Stimulated activated naive B cell treated with anti-CD40 and anti-IgM and Interleukin-4, amounts not matched to agents 10 μg/mL and 1 μg/mL and 100 μg/mL, for 72 hours (primary cell): ENCODE results near the gene ARL13B.
"Not testable (repeated sequence)": the region's sequence is repeated elsewhere in the genome, so short reads cannot be mapped to it uniquely, and the experiment has no call there.

Source experiments
- ATAC-seq, 2 donors: fragments of 150-1000 bp; cut with Tn5 transposase; replicated peaks; 2 replicates each; pipeline ENCODE4 v1.10.0; 2021; ENCODE audit warnings: moderate library complexity in 1 of 2
- DNase-seq: peaks from one replicate; pipeline ENCODE4 v3.0.0; 2021
- H3K27ac Mint-ChIP-seq: one replicate; pipeline ENCODE4 v1.8.0; 2022; ENCODE audit warnings: mild to moderate bottlenecking, mixed read lengths
- H3K27me3 Mint-ChIP-seq, 2 donors: one replicate each; pipeline ENCODE4 v1.8.0; 2022; ENCODE audit warnings: mixed read lengths in 2 of 2
- H3K36me3 Mint-ChIP-seq, 2 donors: one replicate each; pipeline ENCODE4 v1.8.0; 2022; ENCODE audit warnings: mixed read lengths in 2 of 2, mild to moderate bottlenecking in 1 of 2
- H3K4me1 Mint-ChIP-seq, 2 donors: one replicate each; pipeline ENCODE4 v1.8.0; 2022; ENCODE audit warnings: mixed read lengths in 2 of 2, mild to moderate bottlenecking in 1 of 2
- H3K4me3 Mint-ChIP-seq, 2 donors: one replicate each; pipeline ENCODE4 v1.8.0; 2022; ENCODE audit warnings: mild to moderate bottlenecking in 2 of 2, mixed read lengths in 2 of 2, moderate library complexity in 1 of 2
- H3K9me3 Mint-ChIP-seq, 2 donors: one replicate each; pipeline ENCODE4 v1.8.0; 2022; ENCODE audit warnings: mixed read lengths in 2 of 2, mild to moderate bottlenecking in 1 of 2

The ARL13B gene

DNA sequence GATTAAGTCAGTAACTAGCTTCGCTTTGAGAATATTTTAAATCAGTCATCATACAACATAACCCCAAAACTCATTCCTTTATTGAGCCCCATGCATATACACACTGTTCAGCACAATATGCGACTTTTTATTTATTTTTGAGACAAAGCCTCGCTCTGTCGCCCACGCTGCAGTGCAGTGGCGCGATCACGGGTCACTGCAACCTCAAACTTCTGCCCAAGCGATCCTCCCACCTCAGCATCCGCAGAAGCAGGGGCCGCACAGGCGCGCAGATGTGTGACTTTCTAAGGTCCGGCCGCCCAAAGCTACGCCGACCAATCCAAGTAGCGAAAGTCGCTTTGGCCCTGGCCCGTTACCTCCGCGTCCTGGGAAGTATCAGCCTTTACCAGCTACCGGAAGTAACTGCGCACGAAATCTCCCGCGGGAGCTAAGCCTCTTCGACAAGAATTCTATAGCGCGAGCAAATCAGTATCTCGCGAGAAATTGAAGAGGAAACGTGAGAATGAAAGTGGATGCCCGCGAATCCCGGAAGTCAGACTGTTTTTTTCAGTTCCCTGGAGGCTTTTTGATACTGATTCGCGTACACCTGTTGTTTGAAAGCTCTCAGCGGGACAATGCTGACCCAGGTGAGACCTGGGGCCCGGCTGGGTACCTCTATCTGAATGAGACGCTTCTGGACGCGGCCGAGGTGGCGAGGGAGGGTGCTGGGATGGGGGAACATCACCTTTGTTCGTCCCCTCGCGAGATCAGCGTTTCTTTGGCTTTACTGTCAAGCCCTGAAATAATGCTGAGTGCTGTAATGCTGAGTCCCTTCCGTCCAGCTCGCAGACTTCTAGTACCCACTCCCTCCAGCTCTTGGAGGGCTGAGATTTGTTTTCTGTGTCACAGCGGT lies 82.8 kb downstream of the ARL13B start, which contains the start of the genes DHFR2 and NSUN3:
TSS of gene DHFR2 (minus strand) at position 404 of the 892 bp plus-strand sequence. CDS start 1,405 bp downstream, outside the sequence.
TSS of gene NSUN3 (plus strand) at position 549 of the 892 bp plus-strand sequence. CDS start at position 615, 66 bp downstream.
- Mint-ChIP-seq H3K36me3 (peaks cover 24 to 34% of the 10 kb centered on the region in 2 donors), H3K27ac (peak within 1 kb of the TSS; percentile 100)

DNA sequence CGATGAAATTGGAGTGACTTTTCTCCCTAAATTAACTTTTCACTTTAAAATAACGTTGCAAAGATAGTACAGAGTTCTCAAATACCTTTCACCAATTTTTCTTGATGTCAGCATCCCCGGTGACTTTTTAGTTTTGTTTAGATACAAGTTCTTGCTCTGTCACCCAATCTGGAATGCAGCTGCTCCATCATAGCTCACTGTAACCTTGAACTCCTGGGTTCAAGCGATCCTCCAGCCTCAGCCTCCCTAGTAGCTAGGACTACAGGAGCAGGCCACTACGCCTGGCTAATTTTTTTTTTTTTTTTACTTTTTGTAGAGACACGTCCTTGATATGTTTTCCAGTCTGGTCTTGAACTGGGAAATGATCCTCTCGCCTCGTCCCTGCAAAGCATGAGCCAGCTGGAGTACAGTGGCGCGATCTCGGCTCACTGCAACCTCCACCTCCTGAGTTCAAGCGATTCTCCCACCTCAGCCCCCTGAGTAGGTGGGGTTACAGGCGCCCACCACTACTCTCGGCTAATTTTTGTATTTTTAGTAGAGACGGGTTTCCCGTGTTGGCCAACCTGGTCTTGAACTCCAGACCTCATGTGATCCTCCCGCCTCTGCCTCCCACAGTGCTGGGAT lies 83.7 kb downstream of the ARL13B start:
- Mint-ChIP-seq H3K4me1 (peaks cover 19 to 48% of the 10 kb centered on the region in 2 donors), H3K36me3 (peaks cover 26 to 34% of the 10 kb centered on the region in 2 donors), H3K27ac (peak overlapping the region; percentile 100), H3K9me3 (peaks cover 0 to 4% of the 10 kb centered on the region in 2 donors), H3K27me3 (no peaks in the 10 kb centered on the region), H3K4me3 (peak overlapping the region; percentile 98)
- ATAC-seq, result no peak
- DNase-seq, result no peak

More for the DNA sequence above, 82.8 kb downstream of the ARL13B start, which contains the start of the genes DHFR2 and NSUN3:
- ATAC-seq (peak; percentile 91 to 92), DNase-seq (peak; percentile 93)
- Mint-ChIP-seq H3K27me3 (no peaks in the 10 kb centered on the region), H3K4me3 (peak within 1 kb of the TSS; percentile 98), H3K9me3 (peaks cover 0 to 4% of the 10 kb centered on the region in 2 donors), H3K4me1 (peaks cover 20 to 46% of the 10 kb centered on the region in 2 donors)

DNA sequence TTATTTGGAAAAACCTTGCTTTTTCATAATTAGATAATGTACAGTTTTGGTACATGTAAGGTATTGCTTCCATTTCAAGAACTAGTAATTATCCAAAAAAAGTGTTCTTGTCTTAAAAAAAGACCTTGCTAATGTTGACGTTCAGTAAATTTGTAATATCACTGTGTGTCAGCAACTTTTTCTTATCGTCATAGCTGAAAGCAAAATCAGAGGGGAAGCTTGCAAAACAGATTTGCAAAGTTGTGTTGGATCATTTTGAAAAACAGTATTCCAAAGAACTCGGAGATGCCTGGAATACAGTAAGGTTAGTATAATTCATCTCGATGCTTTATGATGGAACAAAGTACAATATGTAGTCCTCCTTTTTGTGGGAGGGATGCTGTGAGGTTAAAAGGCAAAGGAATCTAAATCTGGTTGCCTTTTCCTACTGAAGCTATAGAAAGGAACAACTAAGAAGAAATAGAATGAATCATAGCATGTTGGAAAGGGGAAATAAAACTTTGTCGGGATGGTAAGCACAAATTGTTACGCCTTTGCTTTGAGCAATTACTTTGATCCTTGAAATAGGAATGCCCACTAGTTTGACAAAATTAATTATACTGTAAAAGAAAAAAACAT lies 84.4 kb downstream of the ARL13B start:
- ATAC-seq, result no peak
- Mint-ChIP-seq H3K9me3 (peaks cover 0 to 4% of the 10 kb centered on the region in 2 donors), H3K4me3 (peak overlapping the region; percentile 98), H3K36me3 (peaks cover 24 to 31% of the 10 kb centered on the region in 2 donors), H3K27me3 (no peaks in the 10 kb centered on the region), H3K27ac (peak overlapping the region; percentile 100), H3K4me1 (peaks cover 22 to 53% of the 10 kb centered on the region in 2 donors)
- DNase-seq, result no peak

DNA sequence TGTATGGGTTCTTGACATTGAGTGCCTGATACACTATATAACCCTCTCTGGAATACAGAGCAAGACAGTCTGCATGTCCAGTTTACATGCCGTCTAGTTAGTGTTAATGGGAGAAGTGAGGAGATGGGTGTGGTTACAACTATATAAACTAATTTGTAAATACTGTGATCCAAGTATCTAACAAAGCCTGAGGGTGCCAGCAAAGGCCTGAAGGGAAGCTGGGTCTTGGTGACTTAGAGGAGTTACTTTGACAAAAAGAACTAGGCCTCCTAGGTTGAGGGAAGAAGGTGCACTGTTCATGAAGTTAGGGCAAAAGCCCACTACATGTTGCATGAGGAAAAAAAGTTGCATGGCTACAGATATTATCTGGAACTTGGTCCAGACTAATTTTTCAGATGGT lies 85.2 kb downstream of the ARL13B start:
- H3K27me3 Mint-ChIP-seq, result no peaks in the 10 kb centered on the region
- H3K9me3 Mint-ChIP-seq, result peaks cover 0 to 4% of the 10 kb centered on the region in 2 donors
- ATAC-seq, result no peak
- H3K4me3 Mint-ChIP-seq, result no peak overlapping the region
- H3K27ac Mint-ChIP-seq, result no peak overlapping the region
- DNase-seq, result no peak
- peaks cover 24 to 54% of the 10 kb centered on the region in 2 donors for H3K4me1 Mint-ChIP-seq
- H3K36me3 Mint-ChIP-seq, result peaks cover 23 to 29% of the 10 kb centered on the region in 2 donors

DNA sequence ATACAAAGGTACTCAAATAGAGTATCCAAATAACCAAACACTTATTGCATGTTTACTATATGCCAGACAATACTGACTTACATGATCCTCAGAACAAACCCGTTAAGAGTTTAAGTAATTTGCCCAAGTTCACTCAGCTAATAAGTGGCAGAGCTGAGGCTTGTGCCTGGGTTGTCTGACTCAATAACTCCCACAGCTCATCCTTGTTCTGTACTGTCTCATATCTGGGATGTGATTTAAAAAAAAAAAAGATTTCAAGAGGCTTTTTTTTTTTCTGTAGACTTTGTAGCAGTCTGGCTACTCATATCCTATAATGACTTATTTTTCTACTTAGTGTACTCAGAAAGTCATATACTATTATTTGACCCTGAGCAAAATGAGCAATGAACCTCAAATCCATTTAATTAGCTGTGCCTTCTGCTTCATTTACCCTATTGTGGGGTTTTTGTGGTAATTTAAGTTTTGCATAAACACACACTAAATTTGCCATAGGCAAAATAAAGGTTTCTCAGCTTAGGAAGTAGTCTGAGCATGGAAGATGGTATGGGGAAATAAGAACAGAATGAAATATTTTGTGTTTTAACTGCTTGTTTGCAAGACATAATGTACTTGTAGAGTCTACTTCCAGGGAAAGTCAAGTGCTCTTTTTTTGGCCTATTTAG lies 86.0 kb downstream of the ARL13B start:
- no peak for DNase-seq
- Mint-ChIP-seq H3K4me3 (no peak overlapping the region), H3K36me3 (peaks cover 23 to 29% of the 10 kb centered on the region in 2 donors), H3K9me3 (peaks cover 0 to 4% of the 10 kb centered on the region in 2 donors), H3K27ac (no peak overlapping the region), H3K27me3 (no peaks in the 10 kb centered on the region), H3K4me1 (peaks cover 27 to 59% of the 10 kb centered on the region in 2 donors)
- no peak for ATAC-seq

DNA sequence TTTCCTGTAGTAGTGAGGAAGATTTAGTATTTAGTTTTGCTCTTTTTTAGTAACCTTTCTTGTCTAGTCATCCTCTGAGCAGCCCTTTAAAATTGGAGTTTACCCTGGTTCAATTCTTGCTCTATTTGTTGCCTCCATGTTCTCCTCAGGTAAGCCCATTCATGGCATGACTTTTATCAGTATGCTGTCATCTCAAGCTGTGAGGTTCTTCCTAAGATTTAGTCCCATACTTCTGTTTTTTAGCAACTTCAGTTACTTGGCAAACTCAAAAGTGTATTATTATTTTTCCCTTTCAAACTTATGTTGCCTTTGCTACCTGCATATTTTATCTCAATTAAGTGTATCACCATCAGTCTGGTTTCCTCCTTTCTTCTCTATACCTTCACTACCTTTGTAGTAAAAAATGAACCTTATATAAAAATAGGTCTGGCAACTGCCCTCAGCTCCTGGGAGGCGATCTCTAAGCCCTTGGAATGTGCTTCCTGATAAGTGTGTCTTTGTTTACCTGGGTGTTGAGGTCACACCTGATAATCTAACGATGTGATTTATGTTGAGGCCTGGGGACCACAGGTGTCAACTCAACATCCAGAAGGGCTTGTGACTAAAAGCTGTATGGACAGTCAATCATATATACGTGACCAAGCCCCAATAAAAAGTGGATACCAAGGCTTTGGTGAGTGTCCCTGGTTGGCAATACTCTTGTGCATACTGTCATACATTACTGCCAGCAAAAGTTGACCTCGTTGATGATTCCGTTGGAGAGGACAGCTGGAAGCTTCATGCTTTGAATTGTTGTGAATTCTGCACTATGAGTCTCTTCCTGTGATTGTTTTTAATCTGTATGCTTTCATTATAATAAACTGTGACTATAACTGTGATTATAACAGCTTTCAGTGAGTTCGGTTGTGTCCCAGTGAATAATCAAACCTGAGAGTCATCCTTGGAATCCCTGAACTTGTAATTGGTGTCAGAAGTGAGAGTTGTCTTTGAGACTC lies 86.8 kb downstream of the ARL13B start:
- no peak for DNase-seq
- Mint-ChIP-seq H3K9me3 (peaks cover 0 to 4% of the 10 kb centered on the region in 2 donors), H3K27ac (no peak overlapping the region), H3K36me3 (peaks cover 24 to 31% of the 10 kb centered on the region in 2 donors), H3K4me3 (no peak overlapping the region), H3K4me1 (peaks cover 27 to 63% of the 10 kb centered on the region in 2 donors), H3K27me3 (no peaks in the 10 kb centered on the region)
- ATAC-seq, result no peak

DNA sequence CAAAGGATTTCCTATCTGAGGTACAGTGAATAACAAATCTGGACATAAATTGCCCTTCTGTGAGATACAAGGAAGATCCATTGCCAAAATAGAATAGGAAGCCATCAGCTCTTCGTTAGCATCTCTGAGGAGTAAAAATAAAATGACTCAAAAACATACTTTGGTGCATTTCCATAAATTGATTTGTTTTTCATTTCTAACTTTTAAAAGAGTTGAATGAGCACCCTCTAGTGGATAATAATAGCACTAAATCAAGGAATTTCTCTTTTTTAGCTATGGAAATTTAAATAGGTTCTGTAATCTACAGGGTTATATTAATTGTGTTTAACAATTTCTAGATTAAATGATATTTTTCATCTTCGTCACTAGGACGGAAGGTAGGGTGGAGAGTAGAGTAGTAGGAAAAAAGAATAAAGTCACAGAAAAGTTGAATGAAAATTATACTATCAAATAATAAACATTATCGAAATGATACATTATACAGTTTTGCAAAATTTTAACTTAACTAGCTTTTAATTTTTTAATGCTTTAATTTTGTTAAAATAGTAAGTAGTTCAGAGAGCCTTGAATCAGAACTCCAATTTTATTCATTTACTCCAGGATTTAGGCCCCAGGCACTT lies 89.3 kb downstream of the ARL13B start:
- no peak overlapping the region for H3K4me3 Mint-ChIP-seq
- peaks cover 28 to 60% of the 10 kb centered on the region in 2 donors for H3K4me1 Mint-ChIP-seq
- ATAC-seq (no peak), DNase-seq (no peak)
- H3K36me3 Mint-ChIP-seq, result peaks cover 42 to 53% of the 10 kb centered on the region in 2 donors
- no peaks in the 10 kb centered on the region for H3K27me3 Mint-ChIP-seq
- H3K27ac Mint-ChIP-seq, result no peak overlapping the region
- H3K9me3 Mint-ChIP-seq, result peaks cover 0 to 5% of the 10 kb centered on the region in 2 donors

DNA sequence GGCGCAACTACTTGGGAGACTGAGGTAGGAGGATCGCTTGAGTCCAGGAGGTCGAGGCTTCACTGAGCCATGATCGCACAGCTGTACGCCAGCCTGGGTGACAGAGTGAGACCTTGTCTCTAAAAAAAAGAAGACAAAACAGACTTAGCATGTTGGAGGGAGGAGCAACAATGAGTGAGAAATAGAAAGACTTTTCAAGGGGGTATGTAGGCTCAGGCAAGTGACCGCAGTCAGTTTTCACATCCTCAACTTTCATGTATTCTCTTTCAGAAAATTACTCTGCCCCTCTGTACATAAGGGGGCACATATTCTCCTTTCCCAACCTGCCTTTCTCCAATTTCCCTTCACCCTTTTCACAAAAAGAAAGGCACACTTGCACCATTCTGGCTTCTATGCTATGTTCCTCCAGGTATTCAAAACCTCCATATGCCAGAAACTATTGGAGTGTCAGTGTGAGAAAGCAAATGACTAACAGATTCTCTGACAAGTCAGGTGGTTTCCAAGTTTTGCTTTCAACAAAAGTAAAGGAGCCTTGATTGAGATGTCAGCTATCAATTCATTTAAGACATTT lies 90.5 kb downstream of the ARL13B start:
- DNase-seq, result no peak
- H3K36me3 Mint-ChIP-seq, result peaks cover 40 to 49% of the 10 kb centered on the region in 2 donors
- H3K4me1 Mint-ChIP-seq, result peaks cover 28 to 60% of the 10 kb centered on the region in 2 donors
- no peaks in the 10 kb centered on the region for H3K27me3 Mint-ChIP-seq
- H3K27ac Mint-ChIP-seq, result peak overlapping the region; percentile 73
- ATAC-seq, result peak; percentile 41 to 44
- no peak overlapping the region for H3K4me3 Mint-ChIP-seq
- peaks cover 0 to 5% of the 10 kb centered on the region in 2 donors for H3K9me3 Mint-ChIP-seq

DNA sequence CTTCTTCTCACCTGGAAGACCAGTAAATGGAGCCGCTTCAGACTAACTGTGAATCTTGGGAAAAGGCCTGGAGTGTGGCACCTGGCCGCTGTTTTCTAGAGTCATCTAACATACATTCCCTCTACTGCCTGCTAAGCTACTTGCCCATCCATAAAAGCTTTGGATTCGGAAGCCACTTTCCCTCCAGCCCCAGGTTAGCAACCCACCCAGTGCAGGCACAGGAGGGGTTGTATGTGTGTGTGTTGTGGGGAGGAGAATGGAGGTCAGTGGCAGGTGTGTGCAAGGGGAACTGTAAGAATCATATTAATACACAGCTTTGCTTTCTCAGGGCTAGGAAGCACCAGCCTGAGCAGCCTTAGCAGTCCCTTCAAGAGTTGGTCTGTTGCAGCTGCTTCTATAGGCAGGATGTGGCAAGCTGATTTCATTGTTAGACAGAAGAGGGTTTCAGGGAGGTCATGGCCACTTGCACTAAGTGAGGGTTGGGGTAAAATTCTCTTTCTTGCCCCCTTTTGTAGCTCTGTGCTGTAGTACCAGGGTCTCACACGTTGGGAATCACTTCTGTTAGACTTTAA lies 91.8 kb downstream of the ARL13B start:
- ATAC-seq (peak in 1 of 2 donors; percentile 27), DNase-seq (no peak)
- H3K9me3 Mint-ChIP-seq, result peaks cover 0 to 4% of the 10 kb centered on the region in 2 donors
- peaks cover 40 to 54% of the 10 kb centered on the region in 2 donors for H3K36me3 Mint-ChIP-seq
- H3K4me1 Mint-ChIP-seq, result peaks cover 22 to 49% of the 10 kb centered on the region in 2 donors
- no peak overlapping the region for H3K27ac Mint-ChIP-seq
- H3K4me3 Mint-ChIP-seq, result no peak overlapping the region
- H3K27me3 Mint-ChIP-seq, result no peaks in the 10 kb centered on the region

DNA sequence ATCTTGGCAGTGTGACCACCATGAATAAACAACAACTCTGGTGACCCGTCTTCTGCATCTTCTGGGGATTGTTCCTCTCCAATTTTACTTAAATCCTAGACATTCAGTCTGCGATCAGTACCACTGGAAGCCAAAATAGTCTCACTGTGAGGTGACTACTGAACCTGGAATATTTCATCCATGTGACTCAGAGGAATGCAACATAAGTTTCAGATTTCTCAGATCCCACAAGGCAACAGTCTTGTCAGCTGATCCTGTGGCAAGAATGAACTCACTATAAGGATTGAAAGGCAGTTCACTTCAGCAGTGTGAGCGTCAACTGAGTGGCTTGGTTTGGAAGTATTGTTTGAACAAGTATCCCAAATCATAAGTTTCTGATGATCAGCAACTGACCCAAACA lies 96.1 kb downstream of the ARL13B start:
- Mint-ChIP-seq H3K9me3 (peaks cover 0 to 1% of the 10 kb centered on the region in 2 donors), H3K4me3 (no peak overlapping the region), H3K27ac (no peak overlapping the region), H3K27me3 (no peaks in the 10 kb centered on the region), H3K36me3 (peaks cover 44 to 68% of the 10 kb centered on the region in 2 donors), H3K4me1 (peaks cover 40 to 63% of the 10 kb centered on the region in 2 donors)
- ATAC-seq, result no peak
- DNase-seq, result no peak

DNA sequence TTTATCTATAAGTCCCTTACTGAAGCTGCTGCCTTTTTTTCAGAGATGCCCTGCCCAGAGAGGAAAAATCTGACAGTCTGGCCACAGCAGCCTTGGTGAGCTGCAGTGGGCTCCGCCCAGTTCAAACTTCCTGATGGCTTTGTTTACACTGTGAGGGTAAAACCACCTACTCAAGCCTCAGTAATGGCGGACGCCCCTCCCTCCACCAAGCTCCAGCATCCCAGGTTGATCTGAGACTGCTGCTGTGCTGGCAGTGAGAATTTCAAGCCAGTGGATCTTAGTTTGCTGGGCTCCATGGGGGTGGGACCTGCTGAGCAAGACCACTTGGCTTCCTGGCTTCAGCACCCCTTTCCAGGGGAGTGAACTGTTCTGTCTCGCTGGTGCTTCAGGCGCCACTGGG lies 100.6 kb downstream of the ARL13B start:
- H3K36me3 Mint-ChIP-seq, result peaks cover 29 to 49% of the 10 kb centered on the region in 2 donors
- H3K4me1 Mint-ChIP-seq, result peaks cover 28 to 42% of the 10 kb centered on the region in 2 donors
- DNase-seq, ATAC-seq, H3K9me3 Mint-ChIP-seq, H3K4me3 Mint-ChIP-seq, H3K27ac Mint-ChIP-seq, H3K27me3 Mint-ChIP-seq: not testable (repeated sequence)

DNA sequence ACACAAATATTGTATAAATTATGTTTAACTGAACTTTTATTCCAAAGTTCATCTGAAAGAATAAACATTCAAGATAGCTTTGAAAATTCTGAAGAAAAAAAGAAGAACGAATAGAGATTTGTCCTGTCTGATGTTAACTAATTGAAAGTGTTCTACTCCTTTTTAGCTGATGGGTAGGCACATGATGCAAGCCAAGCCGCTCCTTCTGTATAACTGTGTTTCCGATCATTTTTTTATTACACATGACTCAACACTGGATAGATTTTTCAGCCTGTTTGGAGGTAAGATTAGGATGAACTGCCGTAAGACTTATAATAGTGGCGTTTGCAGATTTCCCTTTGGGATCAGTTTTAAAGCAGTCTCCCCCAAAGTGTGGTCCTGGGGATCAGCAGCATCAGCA lies 101.9 kb downstream of the ARL13B start:
- Mint-ChIP-seq H3K27me3 (no peaks in the 10 kb centered on the region), H3K4me3 (no peak overlapping the region), H3K4me1 (peaks cover 28 to 42% of the 10 kb centered on the region in 2 donors), H3K9me3 (no peaks in the 10 kb centered on the region), H3K36me3 (peaks cover 26 to 45% of the 10 kb centered on the region in 2 donors), H3K27ac (no peak overlapping the region)
- ATAC-seq (no peak), DNase-seq (no peak)
